ENCODE measurements around the gene EPS8L3.

The EPS8L3 gene

GRCh38 chr1:109793089-109793485 lies 29.4 kb upstream of the EPS8L3 start:
- no peak for DNase-seq

GRCh38 chr1:109792056-109792831 lies 28.5 kb upstream of the EPS8L3 start:
- DNase-seq: peak in 1 of 3 donors; percentile 33

- no peak for DNase-seq
These were observed 27.8 kb upstream of the EPS8L3 start for GRCh38 chr1:109791495-109792043.

- peak; percentile 77 to 87 (median 83) for DNase-seq
These were observed 27.2 kb upstream of the EPS8L3 start for GRCh38 chr1:109790735-109791494.

- no peak for DNase-seq
These were observed 26.6 kb upstream of the EPS8L3 start for GRCh38 chr1:109790329-109790728.

GRCh38 chr1:109789551-109790180 lies 25.9 kb upstream of the EPS8L3 start:
- DNase-seq: no peak

- DNase-seq: peak in 2 of 3 donors; percentile 37
These were observed 25.2 kb upstream of the EPS8L3 start for GRCh38 chr1:109788695-109789521.

- no peak for DNase-seq
These were observed 24.3 kb upstream of the EPS8L3 start for GRCh38 chr1:109787845-109788601.

- DNase-seq: no peak
These were observed 23.6 kb upstream of the EPS8L3 start for GRCh38 chr1:109787211-109787844.

GRCh38 chr1:109786531-109787021 lies 22.9 kb upstream of the EPS8L3 start:
- DNase-seq: peak in 1 of 3 donors; percentile 33

GRCh38 chr1:109786112-109786480 lies 22.4 kb upstream of the EPS8L3 start:
- peak; percentile 32 to 49 (median 46) for DNase-seq

- no peak for DNase-seq
These were observed 21.9 kb upstream of the EPS8L3 start for GRCh38 chr1:109785446-109786111.

- no peak for DNase-seq
These were observed 21.0 kb upstream of the EPS8L3 start for GRCh38 chr1:109784551-109785252.

- DNase-seq: no peak
These were observed 19.7 kb upstream of the EPS8L3 start for GRCh38 chr1:109783436-109783835.

- DNase-seq: no peak
These were observed 19.2 kb upstream of the EPS8L3 start for GRCh38 chr1:109782927-109783326.

- no peak for DNase-seq
These were observed 18.8 kb upstream of the EPS8L3 start for GRCh38 chr1:109782514-109782913.

- DNase-seq: no peak
These were observed 18.1 kb upstream of the EPS8L3 start for GRCh38 chr1:109781806-109782205.

- no peak for DNase-seq
These were observed 17.3 kb upstream of the EPS8L3 start for GRCh38 chr1:109780982-109781381.

- DNase-seq: no peak
These were observed 14.4 kb upstream of the EPS8L3 start for GRCh38 chr1:109777980-109778625.
